Hindlimb muscle (tissue), 1 donor: Measurements from ENCODE around the gene HTR4. TPM values are rescaled to one million over a fixed set of nuclear protein-coding genes. Genes with fewer than 3 reads are reported as not detected.
A peak's percentile ranks its signal among the peaks of the same experiment; 100 is the strongest.

Experiments
- DNase-seq: peaks from one replicate; pipeline ENCODE4 v3.0.0-alpha.2; 2013
- polyA plus RNA-seq: library from polyadenylated mRNA; unstranded; fragments of 120-200 nt; gene quantifications from one replicate; pipeline ENCODE4 v1.2.1, GENCODE V29; 2013; ENCODE audit not compliant: insufficient read length

Gene HTR4
- polyA plus RNA-seq, 1 donor, result not detected

DNA sequence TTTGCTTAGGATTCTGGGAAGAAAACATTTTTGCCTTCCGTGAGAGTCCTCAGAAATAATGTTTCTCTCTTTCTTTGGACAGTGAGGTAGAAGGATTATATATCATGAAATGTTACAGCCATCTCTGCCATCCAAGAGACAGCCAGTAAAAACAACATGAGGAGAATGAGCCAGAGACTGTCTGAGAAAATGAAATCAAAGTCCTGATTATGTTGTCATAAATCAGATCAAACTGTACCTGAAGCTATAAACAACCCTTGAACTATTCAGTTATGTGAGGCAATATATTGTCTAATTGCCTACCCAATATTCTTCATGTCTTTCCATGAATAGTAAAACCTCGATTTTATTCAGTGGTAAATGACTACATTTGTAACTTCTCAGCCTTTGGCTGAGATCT, 9.2 kb upstream of the HTR4 start:
- no peak for DNase-seq

DNA sequence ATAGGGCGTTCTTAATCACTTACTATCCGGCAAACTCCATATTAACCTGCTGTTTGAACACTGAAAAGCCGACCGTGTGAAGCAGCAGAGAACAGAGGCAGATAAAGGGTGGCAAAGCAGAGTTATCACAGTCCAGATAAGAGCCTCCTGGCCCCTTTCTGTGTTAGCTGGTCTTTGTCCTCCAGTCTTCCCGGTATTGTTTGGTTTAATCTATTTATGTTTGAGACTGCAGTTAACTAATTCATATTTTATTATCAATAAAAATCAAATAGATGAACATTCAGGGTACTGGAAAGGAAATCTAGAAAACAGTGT, 6.0 kb upstream of the HTR4 start:
- DNase-seq, result no peak

DNA sequence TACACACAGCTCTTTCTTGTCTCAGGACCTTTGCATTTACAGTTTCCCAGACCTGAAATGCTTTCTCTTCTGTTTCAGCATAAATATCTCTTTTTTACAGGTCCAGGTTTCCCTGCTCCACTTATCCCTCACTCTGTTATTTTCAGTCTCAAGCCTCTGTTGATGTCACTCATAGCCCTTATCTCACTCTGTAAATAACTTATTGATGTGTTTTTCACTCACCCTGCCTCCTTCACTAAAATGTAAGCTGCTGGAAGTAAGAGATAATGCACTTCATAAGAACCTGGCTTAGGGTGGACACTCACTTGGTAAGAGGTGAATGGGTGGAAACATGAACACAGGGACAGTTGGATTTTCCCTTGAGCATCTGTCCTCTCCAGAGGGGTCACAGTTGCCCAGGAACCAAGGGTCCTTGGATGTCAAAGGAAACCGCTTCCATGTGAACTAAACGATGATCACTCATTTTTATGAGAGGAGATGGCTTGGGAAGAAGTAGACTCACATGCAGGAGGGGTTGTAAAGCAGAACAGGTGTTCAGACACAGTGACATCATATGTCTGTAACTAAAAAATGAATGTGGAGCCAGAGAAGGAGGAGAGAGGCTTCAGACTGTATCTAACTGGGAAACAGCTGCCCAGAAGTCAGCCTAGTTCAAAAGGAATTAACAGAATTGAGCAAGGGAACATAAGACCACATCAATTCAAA, 5.5 kb upstream of the HTR4 start:
- no peak for DNase-seq

DNA sequence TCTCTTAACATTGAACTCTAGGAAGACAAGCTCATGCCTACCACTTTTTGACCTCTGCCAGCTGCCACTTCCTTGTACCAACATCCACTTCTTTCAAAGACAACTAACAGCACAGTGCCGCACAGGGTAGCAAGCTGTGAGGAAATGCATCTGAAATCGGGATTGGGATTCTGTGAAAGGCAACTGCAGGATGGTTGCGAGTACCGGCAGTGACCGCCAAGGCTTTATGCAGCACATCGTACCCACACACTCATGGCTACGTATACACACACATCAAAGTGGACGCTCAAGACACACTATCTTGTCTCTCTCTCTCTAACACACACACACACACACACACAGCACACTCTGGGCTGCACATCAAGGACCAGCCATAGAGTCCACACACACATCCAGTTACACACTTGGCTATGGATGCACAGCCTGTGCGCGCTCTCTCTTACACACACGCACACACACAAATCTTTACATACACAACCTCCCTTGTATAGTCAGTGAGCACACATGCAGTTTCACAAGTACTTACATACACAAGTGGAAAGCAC, 964 bp downstream of the HTR4 start:
- DNase-seq, result no peak

DNA sequence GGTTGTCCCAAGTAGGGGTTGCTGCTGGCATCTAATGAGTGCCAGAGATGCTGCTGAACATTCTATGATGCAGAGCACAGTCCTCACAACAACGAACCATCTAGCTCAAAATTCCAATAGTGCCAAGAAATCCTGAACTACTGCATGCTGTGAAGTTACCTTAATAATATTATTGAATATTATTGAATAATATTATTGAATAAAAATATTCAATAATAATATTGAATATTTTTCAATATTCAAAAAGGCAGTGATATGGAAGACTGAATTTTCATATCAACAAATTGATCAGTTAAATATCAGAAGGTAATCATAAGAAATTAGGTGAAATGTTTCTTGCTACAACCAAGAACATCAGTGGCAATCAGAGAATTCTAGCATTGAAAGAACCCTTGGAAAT, 2.8 kb downstream of the HTR4 start:
- no peak for DNase-seq

DNA sequence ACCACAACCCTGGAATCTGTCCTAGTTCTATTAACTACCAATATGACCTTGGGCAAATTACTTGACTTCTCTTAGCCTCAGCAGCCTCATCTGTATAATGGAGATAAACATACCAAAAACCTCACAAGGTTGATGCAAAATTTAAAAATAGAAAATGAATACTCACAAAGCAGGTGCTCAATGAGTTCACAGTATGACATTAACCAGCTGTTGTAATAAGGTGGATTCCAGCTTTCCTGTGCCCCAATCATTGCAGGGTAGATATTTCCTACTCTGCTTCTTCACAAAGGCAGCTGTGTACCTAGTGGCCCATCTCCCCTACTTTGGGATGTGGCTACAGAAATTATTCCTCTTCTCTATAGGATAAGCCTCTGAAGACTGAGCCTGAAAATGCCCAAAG, 8.8 kb downstream of the HTR4 start:
- no peak for DNase-seq

DNA sequence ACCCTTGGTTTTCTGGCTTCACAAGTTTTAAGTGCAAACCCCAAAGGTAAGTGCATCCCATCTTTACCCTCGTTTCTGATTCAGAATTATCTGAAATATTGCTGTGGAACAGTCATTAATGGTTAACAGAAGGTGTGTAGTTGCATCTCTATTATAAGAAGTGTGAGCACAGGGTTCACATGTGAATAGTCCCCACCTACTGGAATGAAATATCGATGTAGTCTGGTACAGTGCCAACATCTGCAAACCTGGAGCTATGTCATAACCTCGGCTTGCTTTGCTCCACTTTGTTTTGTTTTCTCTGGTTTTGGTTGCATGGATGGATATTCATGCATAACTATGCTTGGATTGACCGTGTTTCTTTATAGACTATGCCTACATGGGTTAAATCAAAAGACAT, 12.6 kb downstream of the HTR4 start:
- no peak for DNase-seq

DNA sequence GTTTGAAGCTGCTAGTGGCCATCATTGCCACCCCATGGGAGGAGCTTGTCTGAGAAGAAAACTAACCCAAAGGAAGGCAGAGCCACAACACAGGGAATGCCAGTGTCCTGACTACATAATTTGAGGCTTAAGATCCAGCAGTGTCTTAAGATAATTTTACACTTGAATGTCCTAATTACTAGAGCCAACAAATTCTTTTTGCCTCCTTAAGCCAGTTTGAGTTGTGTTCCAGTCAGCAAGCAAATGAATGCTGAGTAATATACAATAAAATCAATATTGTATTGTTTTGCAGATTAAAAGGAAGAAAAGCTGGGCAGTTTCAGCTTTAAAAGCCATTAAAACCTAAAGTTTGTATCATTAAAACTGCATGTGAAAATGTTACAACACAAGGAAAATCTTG, 13.9 kb downstream of the HTR4 start:
- DNase-seq, result no peak

DNA sequence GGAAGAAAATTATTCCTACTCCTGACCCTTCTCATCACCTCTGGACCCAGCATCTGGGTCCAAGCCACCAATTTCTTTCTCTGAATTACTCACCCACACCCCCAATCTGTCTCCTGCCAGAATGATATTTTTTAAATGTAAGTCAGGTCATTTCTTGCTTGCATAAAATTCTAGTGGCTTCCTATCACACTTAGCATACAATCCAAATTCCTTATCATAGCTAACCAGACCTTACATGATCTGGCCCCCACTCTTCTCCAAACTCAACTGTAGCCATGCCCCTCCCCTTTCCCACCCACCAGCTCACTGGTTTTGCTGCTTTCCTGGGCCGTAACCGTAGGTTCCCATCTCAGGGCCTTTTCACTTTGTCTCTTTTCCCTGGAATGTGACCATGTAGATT, 15.2 kb downstream of the HTR4 start:
- no peak for DNase-seq

DNA sequence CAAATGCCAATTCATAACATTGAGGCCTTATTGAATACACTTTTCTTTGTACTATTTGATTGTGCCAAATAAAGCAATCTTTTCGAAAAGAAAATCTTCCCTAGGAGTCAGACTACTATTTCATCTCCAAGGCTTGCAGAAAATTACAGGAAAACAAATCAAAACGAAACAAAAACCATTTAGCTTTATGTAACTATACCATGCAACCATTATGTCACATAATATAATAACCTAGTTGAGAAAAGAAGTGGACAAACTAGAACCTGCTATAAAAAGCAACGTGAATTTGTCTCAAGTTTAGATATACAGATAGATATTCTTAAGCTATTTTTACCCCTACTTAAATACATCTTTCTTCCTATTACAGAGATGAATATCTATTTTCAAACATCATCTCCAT, 18.0 kb downstream of the HTR4 start:
- DNase-seq, result no peak

DNA sequence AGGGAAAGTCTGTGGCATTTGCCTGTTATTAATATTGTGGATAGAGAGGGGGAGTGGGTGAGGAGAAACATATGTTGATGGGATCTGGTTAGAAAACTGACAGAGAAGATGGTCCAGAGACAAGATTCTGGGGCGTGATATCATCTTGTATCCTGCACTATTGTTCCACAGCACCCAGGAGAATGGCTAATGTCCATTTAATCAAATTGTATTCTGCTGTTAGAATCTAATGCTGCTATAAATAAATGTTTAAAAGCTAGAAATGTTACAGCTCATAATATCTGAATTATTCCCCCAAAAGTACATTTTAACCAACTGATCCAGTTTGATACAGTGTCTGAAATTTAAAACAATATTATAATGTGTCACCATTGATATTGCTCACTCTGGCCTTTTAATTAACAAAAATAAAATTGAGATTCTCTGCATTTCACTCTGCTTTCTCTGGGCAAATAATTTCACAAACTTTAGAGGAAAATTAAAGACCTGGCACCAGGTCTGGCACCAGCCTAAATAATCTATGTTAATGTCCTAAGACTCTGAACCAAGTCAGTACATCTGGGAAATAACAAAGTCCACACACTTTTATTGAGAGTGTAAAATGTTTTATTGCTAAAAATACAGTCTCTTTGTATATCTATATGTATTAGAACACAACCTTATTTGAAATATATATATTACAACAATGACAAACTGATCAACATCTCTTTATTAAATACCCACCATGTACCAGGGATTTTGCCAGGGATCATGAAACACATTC, 18.8 kb downstream of the HTR4 start:
- no peak for DNase-seq

DNA sequence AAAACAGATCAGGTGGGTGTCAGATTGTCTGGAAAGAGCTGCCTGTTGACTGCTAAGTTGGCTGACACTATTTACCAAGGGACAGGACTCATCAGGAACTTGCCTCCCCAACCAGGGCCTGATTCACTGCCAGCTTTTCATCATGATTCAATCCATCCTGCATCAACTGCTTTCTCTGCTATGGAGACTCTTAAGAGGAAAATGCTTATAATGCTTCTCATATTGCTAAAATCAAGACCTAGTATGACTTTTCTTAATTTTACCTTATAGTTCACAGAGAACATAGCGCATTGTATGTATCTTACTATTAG, 21.3 kb downstream of the HTR4 start:
- no peak for DNase-seq

DNA sequence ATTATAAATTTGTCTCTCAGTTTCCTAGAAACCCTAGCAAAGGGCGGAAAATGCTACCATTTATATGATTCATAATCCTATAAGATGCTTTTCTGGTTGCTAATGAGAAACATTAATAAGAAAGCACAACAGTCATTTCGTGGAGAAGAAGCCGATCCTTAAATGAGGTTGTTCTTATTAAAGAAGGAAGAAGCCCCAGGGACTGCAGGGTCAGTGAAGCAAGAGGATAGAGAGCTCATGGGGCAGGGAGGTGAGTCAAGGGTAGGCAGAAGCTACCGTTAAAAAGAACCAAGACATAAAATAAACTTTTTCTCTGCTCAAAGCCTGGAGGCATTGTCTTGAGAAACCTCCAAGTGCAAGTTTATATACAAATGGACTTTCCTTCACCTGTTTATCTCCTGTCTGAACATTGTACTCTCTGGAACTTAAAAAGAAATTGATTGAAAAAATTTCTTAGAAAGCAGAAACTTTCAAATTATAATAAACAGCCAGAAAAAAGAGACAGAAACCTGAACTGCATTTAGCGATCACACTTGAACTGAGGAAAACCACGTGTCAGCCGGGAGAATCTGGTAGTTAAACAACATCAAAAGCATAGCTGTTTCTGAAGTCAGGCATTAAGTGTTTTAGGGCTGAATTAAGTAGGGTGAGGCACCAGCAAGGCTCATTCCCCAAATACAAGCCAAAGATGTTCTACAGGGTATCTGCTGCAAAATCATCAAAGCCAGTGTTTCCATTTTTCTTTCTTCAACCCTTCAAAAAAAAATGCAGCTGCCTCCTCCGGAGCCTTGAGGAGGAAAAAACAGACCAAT, 21.9 kb downstream of the HTR4 start:
- DNase-seq, result no peak

DNA sequence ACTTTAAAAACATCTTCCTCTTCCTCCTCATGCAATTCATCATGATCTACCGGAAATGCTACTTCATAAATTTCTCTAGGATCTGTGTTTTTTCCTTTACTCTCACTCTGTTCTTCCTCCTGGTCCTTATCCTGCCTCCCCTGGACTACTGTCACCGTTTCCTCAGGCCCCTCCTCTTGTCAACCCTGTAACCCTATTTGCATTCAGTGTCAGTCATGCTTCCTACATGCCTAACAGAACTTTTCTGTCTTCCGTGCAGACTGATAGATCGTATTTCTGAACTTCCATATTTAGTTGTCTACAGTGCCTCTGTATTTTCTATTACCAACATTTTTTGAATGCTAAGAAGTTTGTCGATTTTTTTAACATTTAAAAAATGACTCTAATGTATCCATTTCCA, 27.3 kb downstream of the HTR4 start:
- no peak for DNase-seq

DNA sequence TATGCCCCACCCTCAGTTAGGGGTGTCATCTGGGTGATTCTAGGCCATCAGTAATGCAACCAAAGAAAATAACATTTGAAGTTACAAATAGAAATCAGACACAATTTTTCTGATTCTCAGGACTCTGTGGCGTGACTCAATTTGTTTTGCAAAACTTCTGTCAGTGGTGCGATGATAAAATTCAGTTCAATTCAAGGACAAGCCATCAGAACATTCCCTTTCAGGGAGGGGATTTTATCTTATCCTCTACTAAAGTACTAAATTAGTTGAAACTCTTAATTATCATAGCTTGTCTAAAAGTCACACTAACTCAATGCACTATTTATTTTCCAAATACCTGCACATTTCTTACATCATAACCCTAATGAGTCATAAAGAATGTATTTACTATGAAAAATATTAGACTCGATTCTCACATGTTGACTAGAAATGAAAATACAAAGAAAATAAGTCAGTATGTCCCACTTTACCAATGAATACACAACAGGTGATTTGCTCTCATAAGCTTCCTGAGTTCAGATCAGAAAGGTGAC, 28.2 kb downstream of the HTR4 start:
- no peak for DNase-seq

DNA sequence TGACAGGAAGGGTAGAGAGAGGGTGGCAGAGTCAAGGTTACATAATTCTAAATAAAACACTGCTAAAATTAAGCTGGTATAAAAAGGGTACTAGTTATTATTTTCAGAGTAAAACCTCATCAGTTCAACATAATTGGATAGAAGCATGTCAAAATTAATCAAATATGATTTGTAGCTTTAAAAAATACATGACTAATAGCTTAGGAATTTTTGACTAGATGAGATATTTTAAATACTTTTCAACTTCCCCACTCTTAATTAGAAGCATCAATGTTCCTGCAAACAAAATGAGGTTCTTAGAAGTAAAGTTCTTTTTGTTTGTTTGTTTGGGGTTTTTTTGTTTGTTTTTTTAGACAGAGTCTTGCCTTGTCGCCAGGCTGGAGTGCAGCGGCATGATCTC, 29.1 kb downstream of the HTR4 start:
- no peak for DNase-seq

DNA sequence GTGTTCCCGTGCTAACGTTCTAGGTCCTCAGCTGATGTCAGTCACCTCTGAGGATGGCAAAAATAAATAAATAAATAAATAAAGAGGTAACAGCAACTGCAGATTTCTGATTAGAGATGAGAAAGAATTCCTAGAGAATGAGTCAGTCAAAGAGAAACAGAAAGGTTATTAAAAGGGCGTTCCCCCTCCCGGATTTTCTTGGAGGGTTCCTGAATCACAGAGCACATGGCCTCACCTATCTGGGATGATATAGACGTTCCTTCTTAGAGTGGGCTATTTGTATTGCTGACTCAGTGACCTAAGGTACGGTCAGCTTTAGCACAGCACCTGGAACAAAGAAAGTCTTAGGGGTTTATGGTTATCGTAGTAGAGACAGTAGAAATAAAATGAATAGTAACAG, 30.6 kb downstream of the HTR4 start:
- DNase-seq, result peak; percentile 1

DNA sequence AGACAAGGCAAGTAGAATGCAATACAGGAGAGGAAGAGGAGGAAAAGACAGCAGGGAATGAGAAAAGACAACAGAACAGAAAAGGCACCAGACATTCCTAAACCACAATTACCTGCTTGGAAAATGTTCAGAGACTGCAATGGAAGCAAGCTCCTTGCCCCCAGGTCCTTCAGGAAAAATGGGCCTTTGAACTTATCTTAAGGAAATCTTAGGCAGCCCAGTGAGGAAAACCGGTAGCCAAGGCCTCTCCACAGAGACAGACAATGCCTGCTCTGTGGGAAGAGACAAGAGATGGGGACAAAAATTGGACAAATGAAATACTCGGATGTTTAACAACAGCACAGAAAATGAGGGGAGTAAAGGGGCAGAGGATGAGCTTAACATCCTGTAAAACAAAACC, 31.2 kb downstream of the HTR4 start:
- no peak for DNase-seq

DNA sequence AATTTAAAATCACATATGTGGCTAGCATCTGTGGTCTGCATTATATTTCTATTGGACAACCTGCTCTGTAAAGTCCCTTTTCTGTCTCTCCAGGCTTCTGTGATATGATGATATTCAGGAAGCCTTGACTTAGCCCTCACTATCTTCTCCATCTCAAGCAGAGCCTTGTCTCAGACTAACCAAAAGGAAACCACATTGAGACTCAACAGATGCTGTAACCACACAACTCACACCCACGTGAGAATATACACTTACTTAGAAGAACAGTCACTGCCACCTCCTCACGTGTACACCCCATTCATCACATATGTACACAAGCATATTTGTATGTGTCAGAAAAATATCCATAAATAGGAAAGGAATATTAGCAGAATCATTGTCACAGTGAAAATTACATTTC, 33.6 kb downstream of the HTR4 start:
- DNase-seq, result no peak

DNA sequence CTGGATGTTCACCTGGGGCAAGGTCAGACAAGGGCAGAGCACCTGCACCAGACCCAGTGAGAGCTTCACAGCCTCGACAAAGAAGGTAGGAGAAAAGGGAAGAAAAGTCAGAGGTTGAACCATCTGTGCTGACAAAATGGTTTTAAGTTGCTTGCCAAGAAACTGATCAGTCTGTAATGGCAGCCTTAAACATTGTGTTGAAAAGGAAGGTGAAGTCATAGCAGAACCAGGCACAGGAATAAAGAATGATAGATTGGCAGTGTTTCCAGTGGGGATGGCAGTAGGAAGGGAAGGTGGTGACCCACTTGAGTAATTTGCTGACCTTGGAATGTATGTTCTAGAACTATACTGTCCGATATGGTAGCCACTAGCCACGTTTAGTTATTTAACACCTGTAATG, 34.2 kb downstream of the HTR4 start:
- peak; percentile 1 for DNase-seq

DNA sequence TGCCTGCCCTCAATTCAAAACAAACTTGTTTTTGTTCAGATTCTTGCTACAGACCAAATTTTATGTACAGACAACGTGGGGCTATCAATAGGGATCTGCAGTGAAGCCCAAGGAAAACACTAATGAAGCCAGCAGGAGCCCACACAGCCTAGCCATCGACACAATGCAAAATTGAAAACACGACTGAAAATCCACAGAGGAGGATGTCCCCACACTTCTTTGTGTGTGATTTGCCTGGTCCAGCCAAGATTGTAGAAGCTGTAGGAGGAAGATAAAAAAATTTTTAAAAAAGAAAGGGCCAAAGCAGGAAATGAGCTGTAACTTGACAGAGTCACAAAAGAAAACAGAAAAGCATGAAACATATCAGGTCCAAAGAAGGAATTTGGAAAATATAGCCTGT, 34.8 kb downstream of the HTR4 start:
- DNase-seq, result no peak

DNA sequence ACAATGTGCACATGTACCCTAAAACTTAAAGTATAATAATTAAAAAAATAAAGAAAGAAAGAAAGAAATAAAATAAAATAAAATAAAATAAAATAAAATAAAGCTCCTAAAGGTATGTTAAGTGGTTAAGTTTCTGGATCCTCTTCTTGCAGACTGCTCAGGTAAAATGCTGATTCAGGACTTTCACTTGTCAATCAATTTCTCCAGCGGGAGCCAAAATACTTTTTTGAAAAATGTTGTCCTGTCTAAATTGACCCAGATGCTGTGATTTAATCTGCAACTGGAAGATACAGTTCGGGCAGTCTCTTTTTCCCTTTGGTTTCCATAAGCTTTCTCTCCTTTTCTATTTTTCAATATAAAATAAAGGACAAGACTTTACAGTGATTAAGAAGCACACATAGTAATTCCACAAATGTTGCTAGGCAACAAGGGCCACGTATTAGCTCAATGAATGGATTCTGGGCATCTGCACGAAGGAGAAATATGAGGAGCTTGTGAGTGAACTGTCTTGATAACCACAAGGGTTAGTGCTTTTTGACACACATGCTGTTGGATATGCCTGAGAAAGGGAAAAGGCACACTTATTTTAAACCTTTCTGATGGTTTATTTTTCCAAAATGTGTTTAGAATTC, 38.6 kb downstream of the HTR4 start:
- no peak for DNase-seq

DNA sequence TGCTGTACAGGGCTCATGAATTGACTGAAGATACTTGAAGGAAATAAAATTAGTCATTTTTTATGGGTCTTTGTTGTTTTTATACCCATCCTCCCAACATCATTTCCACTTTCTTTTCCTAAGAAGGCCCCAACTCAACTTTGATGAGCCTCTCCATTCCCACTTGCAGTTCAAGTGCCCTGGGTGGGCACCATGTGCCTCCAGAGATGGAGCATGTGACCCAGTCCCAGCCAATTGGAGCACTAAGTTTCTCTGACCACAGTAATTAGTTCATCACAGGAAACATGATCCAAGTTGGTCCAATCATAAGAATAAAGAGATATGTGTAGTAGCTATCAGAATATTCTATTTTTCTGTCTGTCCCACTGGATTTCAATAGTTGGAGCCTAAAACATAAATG, 46.9 kb downstream of the HTR4 start:
- DNase-seq, result no peak
